WI38 (cell line): ENCODE data around the gene PADI6.
A peak's percentile ranks its signal among the peaks of the same experiment; 100 is the strongest.
"Not testable (repeated sequence)": the region's sequence is repeated elsewhere in the genome, so short reads cannot be mapped to it uniquely, and the experiment has no call there.

Source experiments
- H3K4me3 ChIP-seq: 2 replicates; pipeline ENCODE4 v1.5.1; 2011; ENCODE audit warnings: low read depth, mild to moderate bottlenecking, control low read depth, low read length
- TF ChIP-seq, protein P1 (sequence below): IDR thresholded peaks from 2 replicates; pipeline ENCODE4 v1.5.1; 2012; ENCODE audit warnings: low read depth, mild to moderate bottlenecking, control low read depth, low read length

Gene PADI6

DNA sequence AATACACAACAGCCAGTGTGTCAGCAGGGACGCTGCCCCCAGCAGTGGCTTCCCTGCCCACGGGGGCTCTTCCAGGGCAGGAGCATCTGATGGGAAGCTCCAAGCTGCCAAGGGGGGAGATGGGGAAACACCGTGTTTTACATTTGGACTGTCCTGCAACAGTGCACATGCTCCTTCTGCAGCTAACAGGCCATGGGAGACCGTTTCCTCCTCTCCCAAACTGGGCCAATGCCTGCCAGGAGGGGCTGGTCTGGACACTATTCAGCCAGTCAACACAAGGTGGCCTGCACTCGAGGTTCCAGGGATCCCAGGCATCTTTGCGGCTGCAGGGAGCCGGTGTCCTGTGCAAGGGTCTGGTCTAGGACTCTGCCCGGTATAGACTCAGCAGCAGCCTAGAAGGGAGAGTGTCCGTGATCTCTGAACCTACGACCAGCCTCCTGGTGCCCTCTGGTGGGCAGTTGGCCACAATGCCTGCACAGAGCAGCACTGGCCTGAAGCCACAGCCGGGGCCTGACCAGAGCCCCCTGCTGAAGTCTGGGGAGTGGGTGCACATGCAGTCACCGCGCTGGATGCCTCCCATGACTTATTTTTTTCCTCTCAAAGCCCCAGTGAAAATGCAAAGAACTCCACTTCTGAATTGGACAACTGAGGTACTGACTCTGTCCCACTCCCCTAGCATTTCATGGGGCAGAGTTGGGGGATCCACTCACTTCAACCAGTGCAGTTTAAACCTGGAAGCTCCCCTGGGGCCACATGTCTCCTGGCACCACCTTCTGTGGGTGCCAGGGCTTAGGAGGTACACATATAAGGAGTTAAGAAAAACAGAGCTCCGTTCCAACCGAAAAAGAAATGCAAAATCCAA is 34.1 kb downstream of the PADI6 start:
- no peak overlapping the region for H3K4me3 ChIP-seq
- TF ChIP-seq, protein P1, sequence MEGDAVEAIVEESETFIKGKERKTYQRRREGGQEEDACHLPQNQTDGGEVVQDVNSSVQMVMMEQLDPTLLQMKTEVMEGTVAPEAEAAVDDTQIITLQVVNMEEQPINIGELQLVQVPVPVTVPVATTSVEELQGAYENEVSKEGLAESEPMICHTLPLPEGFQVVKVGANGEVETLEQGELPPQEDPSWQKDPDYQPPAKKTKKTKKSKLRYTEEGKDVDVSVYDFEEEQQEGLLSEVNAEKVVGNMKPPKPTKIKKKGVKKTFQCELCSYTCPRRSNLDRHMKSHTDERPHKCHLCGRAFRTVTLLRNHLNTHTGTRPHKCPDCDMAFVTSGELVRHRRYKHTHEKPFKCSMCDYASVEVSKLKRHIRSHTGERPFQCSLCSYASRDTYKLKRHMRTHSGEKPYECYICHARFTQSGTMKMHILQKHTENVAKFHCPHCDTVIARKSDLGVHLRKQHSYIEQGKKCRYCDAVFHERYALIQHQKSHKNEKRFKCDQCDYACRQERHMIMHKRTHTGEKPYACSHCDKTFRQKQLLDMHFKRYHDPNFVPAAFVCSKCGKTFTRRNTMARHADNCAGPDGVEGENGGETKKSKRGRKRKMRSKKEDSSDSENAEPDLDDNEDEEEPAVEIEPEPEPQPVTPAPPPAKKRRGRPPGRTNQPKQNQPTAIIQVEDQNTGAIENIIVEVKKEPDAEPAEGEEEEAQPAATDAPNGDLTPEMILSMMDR, result peak; percentile 86

DNA sequence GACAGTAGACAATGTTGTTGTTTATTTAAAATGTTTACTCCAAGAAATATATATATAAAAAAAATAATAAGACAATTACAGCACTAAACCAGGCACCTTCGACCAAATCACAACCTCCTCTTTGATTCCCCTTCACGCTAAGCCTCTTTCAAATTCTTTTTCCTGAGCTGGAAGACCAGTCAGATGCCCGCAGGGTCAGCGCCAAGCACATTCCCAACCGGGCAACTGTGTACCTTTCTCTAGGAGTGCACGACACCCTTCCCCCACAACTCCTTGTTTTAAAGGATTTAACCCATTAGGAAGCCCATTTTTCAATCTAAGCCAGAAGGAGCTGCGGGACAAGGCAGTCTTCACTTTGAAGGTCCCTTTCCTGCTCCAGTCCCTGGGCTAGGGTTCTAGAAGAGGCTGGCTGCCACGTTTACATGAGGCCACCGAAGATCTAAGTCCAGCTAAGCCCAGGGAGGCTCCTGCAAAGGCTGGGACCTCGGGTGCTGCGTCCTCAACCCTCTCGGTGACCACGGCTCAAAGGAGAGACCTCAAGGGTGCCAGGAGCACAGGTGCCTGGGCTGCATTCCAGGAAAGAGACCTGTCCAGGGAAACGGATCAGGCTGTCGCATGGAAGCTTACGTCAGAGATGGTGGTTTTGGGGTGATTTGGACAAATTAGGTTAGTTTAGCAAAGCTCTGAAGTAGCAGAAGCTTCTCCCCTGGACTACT is 34.9 kb downstream of the PADI6 start:
- H3K4me3 ChIP-seq, result not testable (repeated sequence)

DNA sequence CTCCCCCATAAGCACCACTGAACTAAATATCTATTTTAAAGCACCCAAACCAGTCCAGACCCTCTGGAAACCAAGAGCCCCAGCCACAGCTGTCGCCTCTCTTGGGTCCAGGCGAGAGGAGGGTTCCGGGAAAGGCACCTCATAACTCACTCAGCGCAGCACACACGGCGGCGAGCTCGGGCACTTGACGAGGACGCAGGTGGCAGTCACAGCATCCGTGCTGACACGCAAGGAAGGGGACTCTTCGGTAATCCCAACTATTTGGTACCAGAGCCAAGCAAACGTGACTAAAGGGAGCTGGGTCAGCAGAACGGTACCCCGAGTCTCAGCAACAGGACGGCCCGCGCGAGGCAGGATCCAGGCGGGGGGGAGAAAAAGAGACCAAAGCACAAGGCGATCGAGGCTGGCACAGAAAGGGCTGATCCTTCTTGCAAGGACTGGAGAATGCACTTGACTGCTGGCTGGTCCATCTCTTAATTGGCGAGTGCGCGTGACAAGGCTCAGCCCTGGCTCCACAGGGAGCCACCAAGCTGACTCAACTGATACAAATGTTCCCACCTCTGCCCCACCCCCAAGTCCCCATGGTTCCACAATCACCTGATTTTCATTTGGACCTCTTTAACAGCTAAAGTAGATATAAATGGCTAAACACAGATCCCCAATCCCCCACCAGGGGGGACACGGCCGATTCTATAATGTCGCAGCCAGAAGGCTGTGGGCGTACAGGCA is 36.0 kb downstream of the PADI6 start:
- not testable (repeated sequence) for H3K4me3 ChIP-seq

DNA sequence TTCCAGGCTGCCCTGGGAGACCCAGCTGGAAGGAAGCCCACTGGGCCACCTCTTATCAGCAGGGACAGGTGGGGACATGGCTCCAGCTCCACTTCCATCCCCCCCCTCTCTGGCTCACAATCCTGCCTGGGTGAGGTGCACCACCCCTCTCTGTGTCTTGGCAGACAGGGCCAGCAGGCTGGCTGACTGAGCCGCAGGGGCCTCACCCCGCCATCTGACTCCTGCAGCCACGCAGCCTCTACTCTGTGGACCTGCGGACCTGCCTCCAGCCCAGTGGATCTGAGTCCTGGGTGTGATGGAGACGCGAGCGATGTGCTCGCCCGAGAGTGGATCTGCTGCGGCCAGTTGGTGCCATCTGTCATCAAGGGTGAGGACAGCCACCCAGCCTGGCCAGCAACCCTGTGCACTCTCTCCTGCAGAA is 37.4 kb downstream of the PADI6 start:
- no peak overlapping the region for H3K4me3 ChIP-seq
- TF ChIP-seq, protein P1, result no peak

DNA sequence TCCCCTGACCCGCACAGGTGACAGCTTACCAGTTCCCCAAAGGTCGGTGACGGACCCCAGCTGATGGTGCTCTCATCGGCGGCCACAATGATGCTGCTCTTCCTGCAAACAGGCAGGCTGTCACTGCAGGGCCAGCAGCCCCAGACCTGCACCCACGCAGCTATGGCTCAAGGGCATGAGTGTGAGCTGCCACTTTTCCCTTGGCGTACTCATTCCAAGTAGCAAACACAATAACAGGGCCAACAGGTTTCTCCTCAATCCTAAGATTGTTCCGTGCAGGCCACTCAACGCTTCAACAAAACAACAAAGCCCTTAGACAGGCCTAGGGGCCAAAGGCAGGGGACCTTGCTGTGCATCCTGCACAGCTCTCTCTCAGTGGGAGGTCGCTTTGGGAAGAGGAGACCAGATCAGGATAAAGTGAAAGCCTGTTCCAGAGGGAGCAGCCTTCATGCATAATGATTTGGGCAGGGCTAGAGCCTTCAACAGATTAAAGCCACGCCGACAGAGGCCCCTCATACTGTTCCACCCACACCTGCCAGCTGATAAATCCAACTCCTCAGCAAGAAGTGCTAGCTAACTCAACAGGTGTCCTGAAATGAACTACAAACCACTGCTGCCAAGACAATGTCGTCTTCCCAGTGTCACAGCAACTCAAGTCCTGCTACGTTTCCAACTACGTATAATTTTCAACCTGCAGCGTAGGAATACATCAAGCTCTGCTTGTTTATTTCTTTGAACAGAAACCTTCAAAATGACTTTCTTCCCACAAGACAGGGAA is 40.3 kb downstream of the PADI6 start:
- TF ChIP-seq, protein P1, result no peak

DNA sequence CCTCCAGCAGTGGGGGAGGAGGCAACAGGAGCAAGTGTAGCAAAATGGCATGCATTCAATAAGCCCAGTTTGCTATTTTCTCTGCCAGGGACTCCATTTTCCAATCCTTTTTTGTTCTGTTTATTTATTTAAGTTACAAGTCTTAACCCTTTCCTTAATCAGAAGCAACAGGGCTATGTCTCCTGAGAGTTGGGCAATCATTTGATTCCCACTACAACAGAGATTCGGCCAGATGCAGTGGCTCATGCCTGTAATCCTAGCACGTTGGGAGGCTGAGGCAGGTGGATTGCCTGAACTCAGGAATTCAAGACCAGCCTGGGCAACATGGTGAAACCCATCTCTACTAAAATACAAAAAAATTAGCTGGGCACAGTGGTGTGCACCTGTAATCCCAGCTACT is 42.0 kb downstream of the PADI6 start:
- TF ChIP-seq, protein P1, result no peak
- no peak overlapping the region for H3K4me3 ChIP-seq

More for the DNA sequence above, 40.3 kb downstream of the PADI6 start:
- no peak overlapping the region for H3K4me3 ChIP-seq

DNA sequence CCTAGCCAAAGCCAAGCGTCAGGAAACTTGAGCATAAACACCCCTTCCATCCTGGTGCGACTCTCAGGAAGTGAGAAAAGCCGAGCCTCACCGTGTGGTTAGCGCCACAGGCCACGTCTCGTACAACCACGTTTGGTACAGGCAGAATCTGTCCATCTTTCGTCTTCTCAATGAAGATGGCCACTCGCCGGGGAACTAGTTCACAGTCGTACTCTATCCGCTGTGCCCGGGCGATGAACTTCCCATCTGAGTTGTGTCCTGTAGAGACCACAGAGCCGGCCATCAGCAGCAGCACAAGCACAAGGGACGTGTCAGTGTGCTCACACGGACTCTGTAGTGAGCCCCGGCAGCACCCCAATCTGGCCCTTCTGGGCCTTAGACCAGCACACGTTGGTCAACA is 44.4 kb downstream of the PADI6 start:
- TF ChIP-seq, protein P1, result no peak
- H3K4me3 ChIP-seq, result no peak overlapping the region
